ENCODE results near the gene SPTBN5. TPM values are rescaled to one million over a fixed set of nuclear protein-coding genes. Genes with fewer than 3 reads are reported as not detected.

The SPTBN5 gene
- total RNA-seq, 1 donor from 2014 or later, result 1.9 TPM

GRCh38 chr15:41860049-41860828 lies 33.6 kb downstream of the SPTBN5 start:
- Mint-ChIP-seq H3K36me3 (ENCODE audit: low read depth) (no peaks in the 10 kb centered on the region), H3K4me3 (no peak overlapping the region), H3K27me3 (ENCODE audit: insufficient read depth) (no peaks in the 10 kb centered on the region), H3K9me3 (no peaks in the 10 kb centered on the region), H3K27ac (no peak overlapping the region), H3K4me1 (ENCODE audit: low read depth) (peaks cover 5% of the 10 kb centered on the region)
- intact Hi-C loops (cut with micrococcal nuclease), result no loop called here
- no peak for DNase-seq (ENCODE audit: low spot score)

- Mint-ChIP-seq H3K4me1 (ENCODE audit: low read depth) (peaks cover 5% of the 10 kb centered on the region), H3K27me3 (ENCODE audit: insufficient read depth) (no peaks in the 10 kb centered on the region), H3K36me3 (ENCODE audit: low read depth) (no peaks in the 10 kb centered on the region), H3K9me3 (no peaks in the 10 kb centered on the region), H3K4me3 (no peak overlapping the region), H3K27ac (no peak overlapping the region)
- no peak for DNase-seq (ENCODE audit: low spot score)
- intact Hi-C loops (cut with micrococcal nuclease), result no loop called here
These were observed 35.1 kb downstream of the SPTBN5 start for GRCh38 chr15:41858756-41859155.

GRCh38 chr15:41857316-41857715 lies 36.5 kb downstream of the SPTBN5 start:
- intact Hi-C loops (cut with micrococcal nuclease), result no loop called here
- Mint-ChIP-seq H3K36me3 (ENCODE audit: low read depth) (no peaks in the 10 kb centered on the region), H3K9me3 (no peaks in the 10 kb centered on the region)

GRCh38 chr15:41856716-41857115 lies 37.1 kb downstream of the SPTBN5 start:
- no peaks in the 10 kb centered on the region for H3K9me3 Mint-ChIP-seq
- no peaks in the 10 kb centered on the region for H3K27me3 Mint-ChIP-seq (ENCODE audit: insufficient read depth)
- intact Hi-C loops (cut with micrococcal nuclease), result no loop called here
- H3K36me3 Mint-ChIP-seq (ENCODE audit: low read depth), result no peaks in the 10 kb centered on the region
- no peak overlapping the region for H3K27ac Mint-ChIP-seq
- no peak overlapping the region for H3K4me3 Mint-ChIP-seq
- no peak for DNase-seq (ENCODE audit: low spot score)
- H3K4me1 Mint-ChIP-seq (ENCODE audit: low read depth), result peaks cover 5% of the 10 kb centered on the region

More at GRCh38 chr15:41857316-41857715, 36.5 kb downstream of the SPTBN5 start:
- Mint-ChIP-seq H3K27me3 (ENCODE audit: insufficient read depth) (no peaks in the 10 kb centered on the region), H3K4me3 (no peak overlapping the region), H3K27ac (no peak overlapping the region), H3K4me1 (ENCODE audit: low read depth) (peaks cover 5% of the 10 kb centered on the region)
- DNase-seq (ENCODE audit: low spot score), result no peak

GRCh38 chr15:41856262-41856661 lies 37.6 kb downstream of the SPTBN5 start:
- intact Hi-C loops (cut with micrococcal nuclease), result no loop called here
- H3K4me1 Mint-ChIP-seq (ENCODE audit: low read depth), result peaks cover 5% of the 10 kb centered on the region
- H3K36me3 Mint-ChIP-seq (ENCODE audit: low read depth), result no peaks in the 10 kb centered on the region

GRCh38 chr15:41855261-41855961 lies 38.4 kb downstream of the SPTBN5 start:
- Mint-ChIP-seq H3K27me3 (ENCODE audit: insufficient read depth) (no peaks in the 10 kb centered on the region), H3K4me3 (no peak overlapping the region), H3K4me1 (ENCODE audit: low read depth) (peaks cover 5% of the 10 kb centered on the region), H3K9me3 (no peaks in the 10 kb centered on the region), H3K36me3 (ENCODE audit: low read depth) (no peaks in the 10 kb centered on the region), H3K27ac (no peak overlapping the region)
- DNase-seq (ENCODE audit: low spot score), result no peak
- intact Hi-C loops (cut with micrococcal nuclease), result no loop called here

More at GRCh38 chr15:41856262-41856661, 37.6 kb downstream of the SPTBN5 start:
- H3K27ac Mint-ChIP-seq, result no peak overlapping the region
- H3K9me3 Mint-ChIP-seq, result no peaks in the 10 kb centered on the region
- H3K27me3 Mint-ChIP-seq (ENCODE audit: insufficient read depth), result no peaks in the 10 kb centered on the region
- H3K4me3 Mint-ChIP-seq, result no peak overlapping the region
- DNase-seq (ENCODE audit: low spot score), result no peak

- intact Hi-C loops (cut with micrococcal nuclease), result no loop called here
- Mint-ChIP-seq H3K27me3 (ENCODE audit: insufficient read depth) (no peaks in the 10 kb centered on the region), H3K4me1 (ENCODE audit: low read depth) (no peaks in the 10 kb centered on the region), H3K36me3 (ENCODE audit: low read depth) (no peaks in the 10 kb centered on the region), H3K9me3 (no peaks in the 10 kb centered on the region), H3K4me3 (no peak overlapping the region), H3K27ac (no peak overlapping the region)
- no peak for DNase-seq (ENCODE audit: low spot score)
These were observed 39.4 kb downstream of the SPTBN5 start for GRCh38 chr15:41854443-41854842.

GRCh38 chr15:41853831-41854230 lies 40.0 kb downstream of the SPTBN5 start:
- intact Hi-C loops (cut with micrococcal nuclease), result no loop called here
- Mint-ChIP-seq H3K27me3 (ENCODE audit: insufficient read depth) (peaks cover 1% of the 10 kb centered on the region), H3K9me3 (no peaks in the 10 kb centered on the region), H3K36me3 (ENCODE audit: low read depth) (no peaks in the 10 kb centered on the region), H3K4me3 (no peak overlapping the region), H3K4me1 (ENCODE audit: low read depth) (no peaks in the 10 kb centered on the region), H3K27ac (no peak overlapping the region)
- DNase-seq (ENCODE audit: low spot score), result no peak

- intact Hi-C loops (cut with micrococcal nuclease), result no loop called here
- Mint-ChIP-seq H3K36me3 (ENCODE audit: low read depth) (peaks cover 4% of the 10 kb centered on the region), H3K4me1 (ENCODE audit: low read depth) (peaks cover 7% of the 10 kb centered on the region), H3K27ac (no peak overlapping the region), H3K27me3 (ENCODE audit: insufficient read depth) (peaks cover 1% of the 10 kb centered on the region), H3K9me3 (no peaks in the 10 kb centered on the region), H3K4me3 (no peak overlapping the region)
- no peak for DNase-seq (ENCODE audit: low spot score)
These were observed 40.9 kb downstream of the SPTBN5 start for GRCh38 chr15:41852736-41853590.

GRCh38 chr15:41851755-41852370 lies 42.0 kb downstream of the SPTBN5 start:
- H3K36me3 Mint-ChIP-seq (ENCODE audit: low read depth), result peaks cover 6% of the 10 kb centered on the region
- intact Hi-C loops (cut with micrococcal nuclease), result no loop called here
- H3K9me3 Mint-ChIP-seq, result no peaks in the 10 kb centered on the region
- H3K27me3 Mint-ChIP-seq (ENCODE audit: insufficient read depth), result peaks cover 1% of the 10 kb centered on the region
- no peak for DNase-seq (ENCODE audit: low spot score)
- H3K4me3 Mint-ChIP-seq, result no peak overlapping the region
- H3K27ac Mint-ChIP-seq, result no peak overlapping the region
- peaks cover 7% of the 10 kb centered on the region for H3K4me1 Mint-ChIP-seq (ENCODE audit: low read depth)

- Mint-ChIP-seq H3K36me3 (ENCODE audit: low read depth) (peaks cover 6% of the 10 kb centered on the region), H3K4me1 (ENCODE audit: low read depth) (peaks cover 7% of the 10 kb centered on the region), H3K27ac (no peak overlapping the region), H3K4me3 (no peak overlapping the region), H3K27me3 (ENCODE audit: insufficient read depth) (peaks cover 3% of the 10 kb centered on the region), H3K9me3 (no peaks in the 10 kb centered on the region)
- intact Hi-C loops (cut with micrococcal nuclease), result no loop called here
- no peak for DNase-seq (ENCODE audit: low spot score)
These were observed 42.7 kb downstream of the SPTBN5 start for GRCh38 chr15:41851167-41851523.

- no peaks in the 10 kb centered on the region for H3K9me3 Mint-ChIP-seq
- no peak overlapping the region for H3K4me3 Mint-ChIP-seq
- peaks cover 3% of the 10 kb centered on the region for H3K27me3 Mint-ChIP-seq (ENCODE audit: insufficient read depth)
- H3K27ac Mint-ChIP-seq, result no peak overlapping the region
- peaks cover 6% of the 10 kb centered on the region for H3K36me3 Mint-ChIP-seq (ENCODE audit: low read depth)
- intact Hi-C loops (cut with micrococcal nuclease), result no loop called here
- H3K4me1 Mint-ChIP-seq (ENCODE audit: low read depth), result peaks cover 7% of the 10 kb centered on the region
- DNase-seq (ENCODE audit: low spot score), result no peak
These were observed 43.2 kb downstream of the SPTBN5 start for GRCh38 chr15:41850482-41851166.

Data from activated T-helper 1 cell treated with anti-CD3 and anti-CD28 coated beads, Interleukin-12 subunit alpha, Interleukin-12 subunit beta, Interleukin-2, Interleukin-4 antibody, amounts not matched to agents 30 ng/mL and 10 ng/mL and 1 ng/mL, durations not matched to agents 14 hours and 24 hours and 36 hours (primary cell).